AML-193 (cell line): ENCODE measurements around the gene FAM181B.

Experiments
- DNase-seq, 2 experiments: peaks; one replicate each; lab custom pipeline; 2025; lab: John Stamatoyannopoulos, UW

The FAM181B gene

GRCh38 chr11:82682003-82682751 is 51.5 kb downstream of the FAM181B start:
- peak; percentile 50 to 55 for DNase-seq

- no peak for DNase-seq
These were observed 53.4 kb downstream of the FAM181B start for GRCh38 chr11:82680252-82680651.
